Stimulated activated CD8-positive, alpha-beta memory T cell treated with anti-CD3 and anti-CD28 coated beads, Interleukin-15, amount 100 ng/mL, for 24 hours (primary cell): ENCODE results near the gene TKTL2.
"Not testable (repeated sequence)": the region's sequence is repeated elsewhere in the genome, so short reads cannot be mapped to it uniquely, and the experiment has no call there.

Experiments
- DNase-seq: peaks from one replicate; pipeline ENCODE4 v3.0.0-alpha.2; 2020; ENCODE audit warnings: low read depth

Gene TKTL2

GRCh38 chr4:163447481-163447880 is 26.1 kb downstream of the TKTL2 start:
- no peak for DNase-seq

GRCh38 chr4:163447023-163447422 is 26.5 kb downstream of the TKTL2 start:
- DNase-seq, result not testable (repeated sequence)

GRCh38 chr4:163440040-163440439 is 33.5 kb downstream of the TKTL2 start:
- no peak for DNase-seq
